A549 (cell line): ENCODE data around the gene NRG3. TPM values are rescaled to one million over a fixed set of nuclear protein-coding genes. Genes with fewer than 3 reads are reported as not detected.
"Not testable (repeated sequence)": the region's sequence is repeated elsewhere in the genome, so short reads cannot be mapped to it uniquely, and the experiment has no call there.

Experiments
- ATAC-seq, 2 experiments: fragments of 200-7000 bp in 1 of 2; fragments of >200 bp in 1 of 2; cut with Nextera tagmentation in 1 of 2; cut with Tn5 transposase in 1 of 2; 3 replicates each; pipeline versions ENCODE4 v1.8.0 to v1.9.1; 2018 to 2020; ENCODE audit warnings: mild to moderate bottlenecking in 1 of 2, moderate library complexity in 1 of 2
- CTCF ChIA-PET: fragments of 300-600 bp; sonication (Branson Sonifier 250); formaldehyde crosslinking; extraction: SDS; loops from one replicate; lab custom pipeline; 2021; ENCODE audit warnings: antibody characterized with exemption, inconsistent platforms; lab: Yijun Ruan, JAX
- POLR2A ChIA-PET: fragments of 350-600 bp; formaldehyde crosslinking; extraction: SDS; loops from one replicate; lab custom pipeline; 2021; ENCODE audit warnings: antibody characterized with exemption, inconsistent platforms; lab: Yijun Ruan, JAX
- DNase-seq, 2 experiments: peaks; one replicate each; pipeline versions ENCODE4 v3.0.0 to v3.0.0-alpha.2; 2011 to 2016; ENCODE audit warnings: low read depth in 1 of 2, low spot score in 1 of 2
- FAIRE-seq: peaks from 2 replicates; lab custom pipeline; 2011; peaks lifted over from hg19 to GRCh38; lab: Jason Lieb, UNC
- H3K27ac ChIP-seq, 2 experiments: fragments of >200 bp; sonication (Bioruptor Twin); formaldehyde crosslinking; 3 replicates each; pipeline ENCODE4 v1.5.1; 2016 to 2017
- H3K4me1 ChIP-seq: fragments of >200 bp; sonication (Bioruptor Twin); formaldehyde crosslinking; 3 replicates; pipeline ENCODE4 v1.6.1; 2016
- H3K4me2 ChIP-seq: fragments of >200 bp; sonication (Bioruptor Twin); formaldehyde crosslinking; 3 replicates; pipeline ENCODE4 v1.6.1; 2016
- H3K4me3 ChIP-seq: fragments of >200 bp; sonication (Bioruptor Twin); formaldehyde crosslinking; 3 replicates; pipeline ENCODE4 v1.5.1; 2016
- H3K9me3 ChIP-seq: fragments of >200 bp; sonication (Bioruptor Twin); formaldehyde crosslinking; 3 replicates; pipeline ENCODE4 v1.6.1; 2016
- CEBPB ChIP-seq, 2 experiments: fragments of >200 bp in 1 of 2; sonication (Bioruptor Twin) in 1 of 2; formaldehyde crosslinking in 1 of 2; IDR thresholded peaks; 2 replicates each; pipeline ENCODE4 v1.6.1; 2012 to 2016
- CHD2 ChIP-seq: fragments of 150-350 bp; IDR thresholded peaks from 2 replicates; pipeline ENCODE4 v1.6.1; 2014; ENCODE audit warnings: low read length; ENCODE audit not compliant: partially characterized antibody
- CHD4 ChIP-seq: fragments of 200-600 bp; sonication (generic); IDR thresholded peaks from 2 replicates; pipeline ENCODE4 v1.6.1; 2016; ENCODE audit warnings: antibody characterized with exemption, mild to moderate bottlenecking, borderline replicate concordance
- ESRRA ChIP-seq: fragments of 150-350 bp; IDR thresholded peaks from 2 replicates; pipeline ENCODE4 v1.6.1; 2014; ENCODE audit warnings: mild to moderate bottlenecking, low read length, borderline replicate concordance
- FOSB ChIP-seq: fragments of 250-450 bp; sonication (Bioruptor Pico); IDR thresholded peaks from 2 replicates; pipeline ENCODE4 v1.5.0; 2020; ENCODE audit warnings: mild to moderate bottlenecking, moderate library complexity
- FOSL2 ChIP-seq, 2 experiments: fragments of 450-650 bp in 1 of 2; fragments of >200 bp in 1 of 2; sonication (Bioruptor Twin) in 1 of 2; formaldehyde crosslinking; IDR thresholded peaks; 2 replicates each; pipeline versions ENCODE4 v1.5.0 to v1.6.1; 2016 to 2020; ENCODE audit warnings: mild to moderate bottlenecking in 1 of 2, moderate library complexity in 1 of 2
- HDAC2 ChIP-seq: fragments of 200-600 bp; sonication (generic); IDR thresholded peaks from 2 replicates; pipeline ENCODE4 v1.6.1; 2016
- HEYL ChIP-seq: fragments of 250-450 bp; sonication (Bioruptor Pico); IDR thresholded peaks from 2 replicates; pipeline ENCODE4 v1.8.0; 2021; ENCODE audit warnings: mild to moderate bottlenecking, moderate library complexity
- JUN ChIP-seq, 2 experiments: fragments of >200 bp; sonication (Bioruptor Twin); formaldehyde crosslinking; IDR thresholded peaks; 2 replicates in 1 of 2; 3 replicates in 1 of 2; pipeline ENCODE4 v1.6.1; 2016 to 2017
- JUNB ChIP-seq: fragments of >200 bp; sonication (Bioruptor Twin); formaldehyde crosslinking; IDR thresholded peaks from 2 replicates; pipeline ENCODE4 v1.6.1; 2016
- NPAS2 ChIP-seq: fragments of 250-450 bp; sonication (Bioruptor Pico); IDR thresholded peaks from 2 replicates; pipeline ENCODE4 v1.8.0; 2022; ENCODE audit warnings: mild to moderate bottlenecking, moderate library complexity, borderline replicate concordance
- RARB ChIP-seq: fragments of 250-450 bp; sonication (Bioruptor Pico); IDR thresholded peaks from 2 replicates; pipeline ENCODE4 v1.8.0; 2021; ENCODE audit warnings: mild to moderate bottlenecking, moderate library complexity
- ZNF302 ChIP-seq: fragments of 250-450 bp; sonication (Bioruptor Pico); IDR thresholded peaks from 2 replicates; pipeline ENCODE4 v1.9.0; 2021; ENCODE audit warnings: inconsistent platforms, mild to moderate bottlenecking, moderate library complexity
- WGBS: methylation state at CpG from one replicate; pipeline ENCODE4 v1.1.6; 2017; ENCODE audit errors: missing lambda C conversion rate; 5-methylcytosine and 5-hydroxymethylcytosine counted together
- polyA plus RNA-seq, 4 experiments: library from polyadenylated mRNA; depleted of rRNA in 3 of 4; stranded (reverse); fragments of >200 nt; fragmentation: RNase III in 1 of 4; extraction: RNeasy Plus Mini Kit Qiagen cat#74134 plus additional on column Dnase treatment in 1 of 4; gene quantifications; 2 replicates in 3 of 4; 3 replicates in 1 of 4; pipeline ENCODE4 v1.2.3, GENCODE V29; 2011 to 2017
- TF ChIP-seq, protein P1 (sequence below): IDR thresholded peaks from 2 replicates; pipeline ENCODE4 v1.6.1; 2012
- TF ChIP-seq, protein P2 (sequence below): IDR thresholded peaks from 2 replicates; pipeline ENCODE4 v1.6.1; 2012; ENCODE audit warnings: low read depth, borderline replicate concordance
- TF ChIP-seq, protein P3 (sequence below): fragments of >200 bp; sonication (Bioruptor Twin); formaldehyde crosslinking; IDR thresholded peaks from 3 replicates; pipeline ENCODE4 v1.5.1; 2016
- TF ChIP-seq, protein P4 (sequence below): fragments of 250-450 bp; sonication (Bioruptor Pico); IDR thresholded peaks from 2 replicates; pipeline ENCODE4 v1.5.0; 2020; ENCODE audit warnings: low read depth, mild to moderate bottlenecking, moderate library complexity
- TF ChIP-seq, protein P5 (sequence below): fragments of 150-350 bp; IDR thresholded peaks from 2 replicates; pipeline ENCODE4 v1.6.1; 2014; ENCODE audit warnings: low read depth, mild to moderate bottlenecking, low read length

NRG3 gene
- polyA plus RNA-seq, 2 of the 4 experiments (the other 2 are of a cell fraction) = not detected

DNA sequence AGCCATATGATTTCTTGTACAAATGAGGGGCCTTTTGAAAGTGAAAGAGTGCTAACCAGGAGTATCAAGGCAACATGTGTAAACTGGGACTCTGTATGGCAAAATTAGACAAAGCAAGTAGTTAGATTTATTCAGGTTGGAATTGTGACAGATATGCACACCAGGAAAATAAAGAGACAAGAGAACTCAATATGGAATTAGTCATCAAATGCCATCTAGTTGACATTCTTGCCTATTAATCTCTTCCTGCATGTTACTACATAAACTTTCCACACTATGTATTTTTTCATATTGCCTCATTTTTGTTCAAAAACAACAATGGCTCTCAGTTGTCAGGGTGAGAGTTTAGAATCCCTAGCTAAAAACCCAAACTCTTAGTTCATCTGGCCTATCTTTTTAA lies 799.0 kb downstream of the NRG3 start:
- H3K27ac ChIP-seq = no peak overlapping the region
- no peaks in the 10 kb centered on the region; the same call in 2 of the 3 replicates for H3K9me3 ChIP-seq
- no peak for ATAC-seq
- POLR2A ChIA-PET = no interaction called here
- no peak overlapping the region for H3K4me3 ChIP-seq
- TF ChIP-seq RARB (CRISPR knock-in tag) (no peak), CEBPB (IDR thresholded peaks at IDR 0.05) (no peak), JUN (IDR thresholded peaks at IDR 0.05) (no peak), ZNF302 (CRISPR knock-in tag) (no peak), CHD4 (no peak)
- TF ChIP-seq, all 56 proteins: peak for 0
- CTCF ChIA-PET = no interaction called here
- Histone ChIP-seq H3K4me2 (no peak overlapping the region), H3K4me1 (no peaks in the 10 kb centered on the region)
- no peak for FAIRE-seq
- DNase-seq = no peak

DNA sequence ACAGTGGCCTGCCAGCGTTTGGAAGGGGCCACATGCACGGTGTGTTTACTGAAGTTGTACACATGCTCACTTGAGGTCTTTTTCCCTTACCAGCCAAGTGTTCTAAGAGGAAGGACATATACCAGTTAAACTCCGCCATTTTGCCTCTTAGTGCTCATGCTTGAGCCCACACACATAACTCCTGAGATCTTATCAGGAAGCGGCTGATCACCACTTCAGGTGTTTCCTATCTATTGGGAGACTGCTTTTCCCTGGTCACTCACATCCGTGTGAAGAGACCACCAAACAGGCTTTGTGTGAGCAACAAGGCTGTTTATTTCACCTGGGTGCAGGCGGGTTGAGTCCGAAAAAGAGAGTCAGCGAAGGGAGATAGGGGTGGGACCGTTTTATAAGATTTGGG lies 802.9 kb downstream of the NRG3 start:
- 25% methylated on average over 9 of the region's 9 CpGs for WGBS
- not testable (repeated sequence) for H3K4me1 ChIP-seq

DNA sequence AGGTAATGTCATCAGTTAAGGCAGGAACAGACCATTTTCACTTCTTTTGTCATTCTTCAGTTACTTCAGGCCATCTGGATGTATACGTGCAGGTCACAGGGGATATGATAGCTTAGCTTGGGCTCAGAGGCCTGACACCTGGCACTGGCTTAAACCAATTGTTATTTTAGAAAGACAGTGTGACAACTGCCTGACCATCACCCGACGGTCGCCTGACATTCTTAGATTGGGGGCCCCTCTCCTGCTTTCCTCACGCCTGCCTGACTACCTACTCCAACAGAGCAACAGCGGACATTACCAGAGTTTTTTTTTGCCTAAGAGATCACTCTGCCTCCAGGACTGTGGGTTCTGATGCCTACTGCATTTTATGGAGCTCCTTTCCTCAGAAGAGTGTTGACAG lies 803.5 kb downstream of the NRG3 start:
- H3K4me1 ChIP-seq, H3K4me3 ChIP-seq, POLR2A ChIA-PET, H3K9me3 ChIP-seq, CTCF ChIA-PET, H3K4me2 ChIP-seq, DNase-seq, H3K27ac ChIP-seq, FAIRE-seq, ATAC-seq: not testable (repeated sequence)
- WGBS = 55% methylated on average over 6 of the region's 6 CpGs

More for the DNA sequence above, 802.9 kb downstream of the NRG3 start:
- CTCF ChIA-PET, POLR2A ChIA-PET, H3K9me3 ChIP-seq, ATAC-seq, H3K27ac ChIP-seq, H3K4me2 ChIP-seq, H3K4me3 ChIP-seq, DNase-seq, FAIRE-seq: not testable (repeated sequence)

DNA sequence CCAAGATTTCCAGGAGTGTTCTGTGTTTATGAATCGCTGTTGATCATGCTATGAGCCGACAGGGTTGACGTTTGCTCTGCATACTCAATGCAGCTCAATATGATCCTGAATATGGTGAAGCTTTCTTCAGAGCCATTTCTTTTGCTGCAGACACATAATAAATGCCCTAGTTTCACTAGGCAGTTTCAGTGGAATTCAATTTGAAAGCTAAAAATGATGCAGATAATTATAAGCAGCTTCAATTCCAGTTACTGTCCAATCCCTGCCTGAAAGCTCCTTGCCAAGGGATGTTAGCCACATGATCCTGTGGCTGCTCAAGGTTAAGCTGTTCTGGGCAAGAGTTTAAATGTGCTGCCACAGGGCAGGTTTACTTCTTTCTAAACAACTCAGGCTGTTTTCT lies 805.6 kb downstream of the NRG3 start:
- no peak for FAIRE-seq
- no peak overlapping the region for H3K4me3 ChIP-seq
- no peaks in the 10 kb centered on the region for H3K4me1 ChIP-seq
- no peak for ATAC-seq
- no peak for DNase-seq
- TF ChIP-seq, protein P1, sequence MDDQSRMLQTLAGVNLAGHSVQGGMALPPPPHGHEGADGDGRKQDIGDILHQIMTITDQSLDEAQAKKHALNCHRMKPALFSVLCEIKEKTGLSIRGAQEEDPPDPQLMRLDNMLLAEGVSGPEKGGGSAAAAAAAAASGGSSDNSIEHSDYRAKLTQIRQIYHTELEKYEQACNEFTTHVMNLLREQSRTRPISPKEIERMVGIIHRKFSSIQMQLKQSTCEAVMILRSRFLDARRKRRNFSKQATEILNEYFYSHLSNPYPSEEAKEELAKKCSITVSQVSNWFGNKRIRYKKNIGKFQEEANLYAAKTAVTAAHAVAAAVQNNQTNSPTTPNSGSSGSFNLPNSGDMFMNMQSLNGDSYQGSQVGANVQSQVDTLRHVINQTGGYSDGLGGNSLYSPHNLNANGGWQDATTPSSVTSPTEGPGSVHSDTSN = no peak
- TF ChIP-seq FOSB (no peak), CEBPB (IDR thresholded peaks at IDR 0.05) (no peak), JUNB (no peak), ESRRA (no peak)
- TF ChIP-seq, protein P2, sequence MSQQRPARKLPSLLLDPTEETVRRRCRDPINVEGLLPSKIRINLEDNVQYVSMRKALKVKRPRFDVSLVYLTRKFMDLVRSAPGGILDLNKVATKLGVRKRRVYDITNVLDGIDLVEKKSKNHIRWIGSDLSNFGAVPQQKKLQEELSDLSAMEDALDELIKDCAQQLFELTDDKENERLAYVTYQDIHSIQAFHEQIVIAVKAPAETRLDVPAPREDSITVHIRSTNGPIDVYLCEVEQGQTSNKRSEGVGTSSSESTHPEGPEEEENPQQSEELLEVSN = no peak
- TF ChIP-seq, protein P3, sequence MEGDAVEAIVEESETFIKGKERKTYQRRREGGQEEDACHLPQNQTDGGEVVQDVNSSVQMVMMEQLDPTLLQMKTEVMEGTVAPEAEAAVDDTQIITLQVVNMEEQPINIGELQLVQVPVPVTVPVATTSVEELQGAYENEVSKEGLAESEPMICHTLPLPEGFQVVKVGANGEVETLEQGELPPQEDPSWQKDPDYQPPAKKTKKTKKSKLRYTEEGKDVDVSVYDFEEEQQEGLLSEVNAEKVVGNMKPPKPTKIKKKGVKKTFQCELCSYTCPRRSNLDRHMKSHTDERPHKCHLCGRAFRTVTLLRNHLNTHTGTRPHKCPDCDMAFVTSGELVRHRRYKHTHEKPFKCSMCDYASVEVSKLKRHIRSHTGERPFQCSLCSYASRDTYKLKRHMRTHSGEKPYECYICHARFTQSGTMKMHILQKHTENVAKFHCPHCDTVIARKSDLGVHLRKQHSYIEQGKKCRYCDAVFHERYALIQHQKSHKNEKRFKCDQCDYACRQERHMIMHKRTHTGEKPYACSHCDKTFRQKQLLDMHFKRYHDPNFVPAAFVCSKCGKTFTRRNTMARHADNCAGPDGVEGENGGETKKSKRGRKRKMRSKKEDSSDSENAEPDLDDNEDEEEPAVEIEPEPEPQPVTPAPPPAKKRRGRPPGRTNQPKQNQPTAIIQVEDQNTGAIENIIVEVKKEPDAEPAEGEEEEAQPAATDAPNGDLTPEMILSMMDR = no peak
- TF ChIP-seq, protein P4, sequence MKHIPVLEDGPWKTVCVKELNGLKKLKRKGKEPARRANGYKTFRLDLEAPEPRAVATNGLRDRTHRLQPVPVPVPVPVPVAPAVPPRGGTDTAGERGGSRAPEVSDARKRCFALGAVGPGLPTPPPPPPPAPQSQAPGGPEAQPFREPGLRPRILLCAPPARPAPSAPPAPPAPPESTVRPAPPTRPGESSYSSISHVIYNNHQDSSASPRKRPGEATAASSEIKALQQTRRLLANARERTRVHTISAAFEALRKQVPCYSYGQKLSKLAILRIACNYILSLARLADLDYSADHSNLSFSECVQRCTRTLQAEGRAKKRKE = no peak
- H3K27ac ChIP-seq = no peak overlapping the region
- ChIA-PET CTCF (no interaction called here), POLR2A (no interaction called here)
- H3K4me2 ChIP-seq = no peak overlapping the region
- WGBS = 9% methylated on average over 3 of the region's 3 CpGs
- no peaks in the 10 kb centered on the region; the same call in 2 of the 3 replicates for H3K9me3 ChIP-seq

DNA sequence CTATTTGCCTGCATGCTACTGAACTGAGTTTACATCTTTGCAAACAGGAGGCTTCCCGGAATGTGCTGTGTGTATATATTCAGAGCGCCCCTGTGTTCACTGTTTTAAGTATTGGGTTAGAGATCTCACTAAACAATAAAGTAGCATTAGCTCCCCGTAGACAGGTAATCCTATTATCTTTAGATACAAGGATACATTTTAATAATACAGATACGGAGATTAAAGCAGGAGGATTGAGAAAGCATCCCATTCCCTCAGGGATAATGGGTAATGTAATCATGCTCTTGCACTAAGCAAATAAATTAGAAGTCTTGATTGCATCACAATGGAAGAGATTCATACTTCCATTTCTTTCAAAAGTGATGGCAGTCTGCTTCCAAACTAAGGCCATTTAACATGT lies 809.0 kb downstream of the NRG3 start:
- H3K4me3 ChIP-seq = no peak overlapping the region
- H3K27ac ChIP-seq = no peak overlapping the region
- 7% methylated on average over 4 of the region's 4 CpGs for WGBS
- ChIA-PET CTCF (no interaction called here), POLR2A (no interaction called here)
- no peak overlapping the region for H3K4me2 ChIP-seq
- DNase-seq (no peak), ATAC-seq (no peak), FAIRE-seq (no peak)
- no peaks in the 10 kb centered on the region for H3K4me1 ChIP-seq
- H3K9me3 ChIP-seq = no peaks in the 10 kb centered on the region
- TF ChIP-seq CHD2 (no peak), HEYL (CRISPR knock-in tag) (no peak), FOSL2 (IDR thresholded peaks at IDR 0.05) (no peak), FOSL2 (CRISPR knock-in tag; IDR thresholded peaks at IDR 0.05) (no peak), HDAC2 (no peak), ESRRA (no peak), NPAS2 (CRISPR knock-in tag) (no peak), FOSB (no peak), RARB (CRISPR knock-in tag) (no peak)
- TF ChIP-seq, protein P5, sequence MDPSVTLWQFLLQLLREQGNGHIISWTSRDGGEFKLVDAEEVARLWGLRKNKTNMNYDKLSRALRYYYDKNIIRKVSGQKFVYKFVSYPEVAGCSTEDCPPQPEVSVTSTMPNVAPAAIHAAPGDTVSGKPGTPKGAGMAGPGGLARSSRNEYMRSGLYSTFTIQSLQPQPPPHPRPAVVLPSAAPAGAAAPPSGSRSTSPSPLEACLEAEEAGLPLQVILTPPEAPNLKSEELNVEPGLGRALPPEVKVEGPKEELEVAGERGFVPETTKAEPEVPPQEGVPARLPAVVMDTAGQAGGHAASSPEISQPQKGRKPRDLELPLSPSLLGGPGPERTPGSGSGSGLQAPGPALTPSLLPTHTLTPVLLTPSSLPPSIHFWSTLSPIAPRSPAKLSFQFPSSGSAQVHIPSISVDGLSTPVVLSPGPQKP = no peak
